ENCODE measurements around the gene ACTG1. TPM values are rescaled to one million over a fixed set of nuclear protein-coding genes. Genes with fewer than 3 reads are reported as not detected.

ACTG1 gene
- total and polyA plus RNA-seq, 2 of the 13 experiments (the other 11 are each of a cell fraction or from before 2014, with no cell fraction given) = 973 to 1,138 TPM

DNA sequence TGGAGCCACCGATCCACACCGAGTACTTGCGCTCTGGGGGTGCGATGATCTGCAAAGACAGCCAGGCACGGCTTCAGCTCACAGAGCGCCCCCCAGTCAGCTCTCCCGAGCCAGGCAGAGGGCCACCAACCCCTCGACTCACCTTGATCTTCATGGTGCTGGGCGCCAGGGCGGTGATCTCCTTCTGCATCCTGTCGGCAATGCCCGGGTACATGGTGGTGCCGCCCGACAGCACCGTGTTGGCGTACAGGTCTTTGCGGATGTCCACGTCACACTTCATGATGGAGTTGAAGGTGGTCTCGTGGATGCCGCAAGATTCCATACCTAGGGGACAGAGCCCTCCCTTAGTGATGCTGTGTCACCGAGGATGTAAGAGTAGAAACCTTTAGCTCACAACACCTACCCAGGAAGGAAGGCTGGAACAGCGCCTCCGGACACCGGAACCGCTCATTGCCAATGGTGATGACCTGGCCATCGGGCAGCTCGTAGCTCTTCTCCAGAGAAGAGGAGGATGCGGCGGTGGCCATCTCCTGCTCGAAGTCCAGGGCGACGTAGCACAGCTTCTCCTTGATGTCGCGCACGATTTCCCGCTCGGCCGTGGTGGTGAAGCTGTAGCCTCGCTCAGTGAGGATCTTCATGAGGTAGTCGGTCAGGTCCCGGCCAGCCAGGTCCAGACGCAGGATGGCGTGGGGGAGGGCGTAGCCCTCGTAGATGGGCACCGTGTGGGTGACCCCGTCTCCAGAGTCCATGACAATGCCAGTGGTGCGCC is 1.6 kb downstream of the ACTG1 start (continued):
- TF ChIP-seq HMG20B (CRISPR knock-in tag; conservative IDR thresholded peaks at IDR 0.05) (no peak), ZNF350 (CRISPR knock-in tag; IDR thresholded peaks at IDR 0.05; ENCODE audit: borderline replicate concordance, low read depth) (no peak; the same call in 1 of the 2 replicates), ZMAT3 (CRISPR knock-in tag; conservative IDR thresholded peaks at IDR 0.05) (no peak), ZNF274 (CRISPR knock-in tag; IDR thresholded peaks at IDR 0.05) (0 out of 2 replicates have a peak, but pooled peaks have one; percentile 19), TBP (CRISPR knock-in tag; IDR thresholded peaks at IDR 0.05) (no peak), IRF2 (CRISPR knock-in tag; IDR thresholded peaks at IDR 0.05) (no peak), ZNF616 (CRISPR knock-in tag; IDR thresholded peaks at IDR 0.05; ENCODE audit: low read depth) (no peak), ZNF510 (CRISPR knock-in tag; IDR thresholded peaks at IDR 0.05; ENCODE audit: low read depth) (no peak), FOSL1 (CRISPR knock-in tag; IDR thresholded peaks at IDR 0.05; ENCODE audit: borderline replicate concordance) (no peak), KAT8 (CRISPR knock-in tag; IDR thresholded peaks at IDR 0.05) (no peak), ZSCAN12 (CRISPR knock-in tag; IDR thresholded peaks at IDR 0.05) (no peak), HOXA3 (CRISPR knock-in tag; IDR thresholded peaks at IDR 0.05) (no peak; the same call in 1 of the 2 replicates)
- TF ChIP-seq, protein P1, sequence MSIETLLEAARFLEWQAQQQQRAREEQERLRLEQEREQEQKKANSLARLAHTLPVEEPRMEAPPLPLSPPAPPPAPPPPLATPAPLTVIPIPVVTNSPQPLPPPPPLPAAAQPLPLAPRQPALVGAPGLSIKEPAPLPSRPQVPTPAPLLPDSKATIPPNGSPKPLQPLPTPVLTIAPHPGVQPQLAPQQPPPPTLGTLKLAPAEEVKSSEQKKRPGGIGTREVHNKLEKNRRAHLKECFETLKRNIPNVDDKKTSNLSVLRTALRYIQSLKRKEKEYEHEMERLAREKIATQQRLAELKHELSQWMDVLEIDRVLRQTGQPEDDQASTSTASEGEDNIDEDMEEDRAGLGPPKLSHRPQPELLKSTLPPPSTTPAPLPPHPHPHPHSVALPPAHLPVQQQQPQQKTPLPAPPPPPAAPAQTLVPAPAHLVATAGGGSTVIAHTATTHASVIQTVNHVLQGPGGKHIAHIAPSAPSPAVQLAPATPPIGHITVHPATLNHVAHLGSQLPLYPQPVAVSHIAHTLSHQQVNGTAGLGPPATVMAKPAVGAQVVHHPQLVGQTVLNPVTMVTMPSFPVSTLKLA (IDR thresholded peaks at IDR 0.05) = no peak
- TF ChIP-seq, protein P2, sequence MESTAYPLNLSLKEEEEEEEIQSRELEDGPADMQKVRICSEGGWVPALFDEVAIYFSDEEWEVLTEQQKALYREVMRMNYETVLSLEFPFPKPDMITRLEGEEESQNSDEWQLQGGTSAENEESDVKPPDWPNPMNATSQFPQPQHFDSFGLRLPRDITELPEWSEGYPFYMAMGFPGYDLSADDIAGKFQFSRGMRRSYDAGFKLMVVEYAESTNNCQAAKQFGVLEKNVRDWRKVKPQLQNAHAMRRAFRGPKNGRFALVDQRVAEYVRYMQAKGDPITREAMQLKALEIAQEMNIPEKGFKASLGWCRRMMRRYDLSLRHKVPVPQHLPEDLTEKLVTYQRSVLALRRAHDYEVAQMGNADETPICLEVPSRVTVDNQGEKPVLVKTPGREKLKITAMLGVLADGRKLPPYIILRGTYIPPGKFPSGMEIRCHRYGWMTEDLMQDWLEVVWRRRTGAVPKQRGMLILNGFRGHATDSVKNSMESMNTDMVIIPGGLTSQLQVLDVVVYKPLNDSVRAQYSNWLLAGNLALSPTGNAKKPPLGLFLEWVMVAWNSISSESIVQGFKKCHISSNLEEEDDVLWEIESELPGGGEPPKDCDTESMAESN (CRISPR knock-in tag; conservative IDR thresholded peaks at IDR 0.05) = no peak
- TF ChIP-seq, protein P3, sequence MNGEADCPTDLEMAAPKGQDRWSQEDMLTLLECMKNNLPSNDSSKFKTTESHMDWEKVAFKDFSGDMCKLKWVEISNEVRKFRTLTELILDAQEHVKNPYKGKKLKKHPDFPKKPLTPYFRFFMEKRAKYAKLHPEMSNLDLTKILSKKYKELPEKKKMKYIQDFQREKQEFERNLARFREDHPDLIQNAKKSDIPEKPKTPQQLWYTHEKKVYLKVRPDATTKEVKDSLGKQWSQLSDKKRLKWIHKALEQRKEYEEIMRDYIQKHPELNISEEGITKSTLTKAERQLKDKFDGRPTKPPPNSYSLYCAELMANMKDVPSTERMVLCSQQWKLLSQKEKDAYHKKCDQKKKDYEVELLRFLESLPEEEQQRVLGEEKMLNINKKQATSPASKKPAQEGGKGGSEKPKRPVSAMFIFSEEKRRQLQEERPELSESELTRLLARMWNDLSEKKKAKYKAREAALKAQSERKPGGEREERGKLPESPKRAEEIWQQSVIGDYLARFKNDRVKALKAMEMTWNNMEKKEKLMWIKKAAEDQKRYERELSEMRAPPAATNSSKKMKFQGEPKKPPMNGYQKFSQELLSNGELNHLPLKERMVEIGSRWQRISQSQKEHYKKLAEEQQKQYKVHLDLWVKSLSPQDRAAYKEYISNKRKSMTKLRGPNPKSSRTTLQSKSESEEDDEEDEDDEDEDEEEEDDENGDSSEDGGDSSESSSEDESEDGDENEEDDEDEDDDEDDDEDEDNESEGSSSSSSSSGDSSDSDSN (CRISPR knock-in tag; IDR thresholded peaks at IDR 0.05) = no peak
- TF ChIP-seq, protein P4, sequence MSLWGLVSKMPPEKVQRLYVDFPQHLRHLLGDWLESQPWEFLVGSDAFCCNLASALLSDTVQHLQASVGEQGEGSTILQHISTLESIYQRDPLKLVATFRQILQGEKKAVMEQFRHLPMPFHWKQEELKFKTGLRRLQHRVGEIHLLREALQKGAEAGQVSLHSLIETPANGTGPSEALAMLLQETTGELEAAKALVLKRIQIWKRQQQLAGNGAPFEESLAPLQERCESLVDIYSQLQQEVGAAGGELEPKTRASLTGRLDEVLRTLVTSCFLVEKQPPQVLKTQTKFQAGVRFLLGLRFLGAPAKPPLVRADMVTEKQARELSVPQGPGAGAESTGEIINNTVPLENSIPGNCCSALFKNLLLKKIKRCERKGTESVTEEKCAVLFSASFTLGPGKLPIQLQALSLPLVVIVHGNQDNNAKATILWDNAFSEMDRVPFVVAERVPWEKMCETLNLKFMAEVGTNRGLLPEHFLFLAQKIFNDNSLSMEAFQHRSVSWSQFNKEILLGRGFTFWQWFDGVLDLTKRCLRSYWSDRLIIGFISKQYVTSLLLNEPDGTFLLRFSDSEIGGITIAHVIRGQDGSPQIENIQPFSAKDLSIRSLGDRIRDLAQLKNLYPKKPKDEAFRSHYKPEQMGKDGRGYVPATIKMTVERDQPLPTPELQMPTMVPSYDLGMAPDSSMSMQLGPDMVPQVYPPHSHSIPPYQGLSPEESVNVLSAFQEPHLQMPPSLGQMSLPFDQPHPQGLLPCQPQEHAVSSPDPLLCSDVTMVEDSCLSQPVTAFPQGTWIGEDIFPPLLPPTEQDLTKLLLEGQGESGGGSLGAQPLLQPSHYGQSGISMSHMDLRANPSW (CRISPR knock-in tag; IDR thresholded peaks at IDR 0.05; ENCODE audit: borderline replicate concordance) = no peak
- TF ChIP-seq, protein P5, sequence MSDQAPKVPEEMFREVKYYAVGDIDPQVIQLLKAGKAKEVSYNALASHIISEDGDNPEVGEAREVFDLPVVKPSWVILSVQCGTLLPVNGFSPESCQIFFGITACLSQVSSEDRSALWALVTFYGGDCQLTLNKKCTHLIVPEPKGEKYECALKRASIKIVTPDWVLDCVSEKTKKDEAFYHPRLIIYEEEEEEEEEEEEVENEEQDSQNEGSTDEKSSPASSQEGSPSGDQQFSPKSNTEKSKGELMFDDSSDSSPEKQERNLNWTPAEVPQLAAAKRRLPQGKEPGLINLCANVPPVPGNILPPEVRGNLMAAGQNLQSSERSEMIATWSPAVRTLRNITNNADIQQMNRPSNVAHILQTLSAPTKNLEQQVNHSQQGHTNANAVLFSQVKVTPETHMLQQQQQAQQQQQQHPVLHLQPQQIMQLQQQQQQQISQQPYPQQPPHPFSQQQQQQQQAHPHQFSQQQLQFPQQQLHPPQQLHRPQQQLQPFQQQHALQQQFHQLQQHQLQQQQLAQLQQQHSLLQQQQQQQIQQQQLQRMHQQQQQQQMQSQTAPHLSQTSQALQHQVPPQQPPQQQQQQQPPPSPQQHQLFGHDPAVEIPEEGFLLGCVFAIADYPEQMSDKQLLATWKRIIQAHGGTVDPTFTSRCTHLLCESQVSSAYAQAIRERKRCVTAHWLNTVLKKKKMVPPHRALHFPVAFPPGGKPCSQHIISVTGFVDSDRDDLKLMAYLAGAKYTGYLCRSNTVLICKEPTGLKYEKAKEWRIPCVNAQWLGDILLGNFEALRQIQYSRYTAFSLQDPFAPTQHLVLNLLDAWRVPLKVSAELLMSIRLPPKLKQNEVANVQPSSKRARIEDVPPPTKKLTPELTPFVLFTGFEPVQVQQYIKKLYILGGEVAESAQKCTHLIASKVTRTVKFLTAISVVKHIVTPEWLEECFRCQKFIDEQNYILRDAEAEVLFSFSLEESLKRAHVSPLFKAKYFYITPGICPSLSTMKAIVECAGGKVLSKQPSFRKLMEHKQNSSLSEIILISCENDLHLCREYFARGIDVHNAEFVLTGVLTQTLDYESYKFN (CRISPR knock-in tag; conservative IDR thresholded peaks at IDR 0.05) = 0 out of 2 replicates have a peak, but pooled peaks have one; percentile 8
